Left colon (tissue), 2 donors: ENCODE measurements around the gene C17orf113. TPM values are rescaled to one million over a fixed set of nuclear protein-coding genes. Genes with fewer than 3 reads are reported as not detected.

Experiments used
- ATAC-seq: fragments of 200-7000 bp; cut with Tn5 transposase; one replicate; pipeline ENCODE4 v1.9.1; 2020; ENCODE audit warnings: mild to moderate bottlenecking, moderate library complexity
- DNase-seq, 2 donors: peaks; one replicate each; pipeline ENCODE4 v3.0.0-alpha.2; 2020
- intact Hi-C, 2 donors: fragments of 100-400 bp; cut with DNase I in 1 of 2; cut with micrococcal nuclease in 1 of 2; formaldehyde crosslinking; loops; one replicate each; pipeline versions ENCODE4 v1.11.2 to v1.14.0; 2022; cut with DNase I, micrococcal nuclease
- total RNA-seq, 2 donors: library from RNA; stranded (reverse); fragmentation: NEBNext Ultra II Directional; extraction: Animal tissue kit (Norgen Biotek cat#: 25700); gene quantifications; one replicate each; pipeline ENCODE4 v1.2.1, GENCODE V29; 2021
- donor health status: DM: no; HTN: no; CAD: no.
- donor health status: DM: yes; HTN: yes; CAD: no.

Gene C17orf113
- total RNA-seq, 2 donors from 2014 or later = 1.8 to 2.5 TPM

GRCh38 chr17:42001729-42002128 lies 48.7 kb downstream of the C17orf113 start:
- no peak for ATAC-seq
- intact Hi-C loops = no loop called here
- no peak for DNase-seq

GRCh38 chr17:42000413-42001133 lies 49.8 kb downstream of the C17orf113 start:
- DNase-seq (no peak), ATAC-seq (peak; percentile 90)
- intact Hi-C loops = no loop called here

- intact Hi-C loops = no loop called here
- ATAC-seq = no peak
- no peak for DNase-seq
These were observed 51.9 kb downstream of the C17orf113 start for GRCh38 chr17:41998497-41998896.

- DNase-seq (no peak), ATAC-seq (no peak)
- intact Hi-C loops = no loop called here
These were observed 53.6 kb downstream of the C17orf113 start for GRCh38 chr17:41996855-41997164.

GRCh38 chr17:41992576-41992975 lies 57.8 kb downstream of the C17orf113 start:
- DNase-seq = no peak
- intact Hi-C loops = no loop called here
- no peak for ATAC-seq

- ATAC-seq (peak; percentile 88), DNase-seq (peak in 1 of 2 donors; percentile 40)
- intact Hi-C loops = no loop called here
These were observed 60.5 kb downstream of the C17orf113 start for GRCh38 chr17:41989702-41990419.

- DNase-seq (no peak), ATAC-seq (no peak)
- intact Hi-C loops = no loop called here
These were observed 62.0 kb downstream of the C17orf113 start for GRCh38 chr17:41988418-41988817.

Other genes with a start within 250 kb of the C17orf113 start
- 10 to 100 TPM; 10.7 to 15.3 TPM for gene P3H4, start 238.7 kb downstream of the C17orf113 start, total RNA-seq
- 10 to 100 TPM in 1 of 2 donors, 1 to 10 TPM in 1; 4.2 to 10.8 TPM for gene FKBP10, start 237.6 kb downstream of the C17orf113 start, total RNA-seq
- gene NT5C3B, start 214.4 kb downstream of the C17orf113 start, total RNA-seq = 10 to 100 TPM; 16.0 to 18.8 TPM
- not detected for gene KLHL10, start 212.8 kb downstream of the C17orf113 start, total RNA-seq
- 1 to 10 TPM; 6.5 to 8.9 TPM for gene KLHL11, start 185.2 kb downstream of the C17orf113 start, total RNA-seq
- gene ACLY, start 131.7 kb downstream of the C17orf113 start, total RNA-seq = 100 to 1,000 TPM in 1 of 2 donors, 10 to 100 TPM in 1; 88.2 to 125 TPM
- under 1 TPM; 0.12 to 0.20 TPM for gene ODAD4, start 120.0 kb downstream of the C17orf113 start, total RNA-seq
- gene CNP, start 83.8 kb downstream of the C17orf113 start, total RNA-seq = 10 to 100 TPM; 45.6 to 53.6 TPM
- 10 to 100 TPM; 76.5 to 84.6 TPM for gene DNAJC7, start 33.2 kb downstream of the C17orf113 start, total RNA-seq
- 10 to 100 TPM; 29.4 to 31.9 TPM for gene NKIRAS2, start 30.5 kb downstream of the C17orf113 start, total RNA-seq
- under 1 TPM; 0.34 to 0.40 TPM for gene ZNF385C, start 47.9 kb upstream of the C17orf113 start, total RNA-seq
- 10 to 100 TPM; 10.8 to 12.3 TPM for gene DHX58, start 62.1 kb upstream of the C17orf113 start, total RNA-seq
- 10 to 100 TPM; 23.6 TPM for gene KAT2A, start 70.8 kb upstream of the C17orf113 start, total RNA-seq
- gene HSPB9, start 72.2 kb upstream of the C17orf113 start, total RNA-seq = not detected
- 100 to 1,000 TPM; 166 TPM for gene RAB5C, start 104.4 kb upstream of the C17orf113 start, total RNA-seq
- under 1 TPM; 0.06 TPM for gene KCNH4, start 130.5 kb upstream of the C17orf113 start, total RNA-seq
- gene HCRT, start 134.9 kb upstream of the C17orf113 start, total RNA-seq = not detected
- gene GHDC, start 143.9 kb upstream of the C17orf113 start, total RNA-seq = 10 to 100 TPM; 19.2 to 25.2 TPM
- 10 to 100 TPM; 34.2 to 39.2 TPM for gene STAT5B, start 225.8 kb upstream of the C17orf113 start, total RNA-seq
- 10 to 100 TPM; 19.8 to 28.1 TPM for gene STAT5A, start 237.9 kb upstream of the C17orf113 start, total RNA-seq